ENCODE data around the gene UCKL1.

The UCKL1 gene

DNA sequence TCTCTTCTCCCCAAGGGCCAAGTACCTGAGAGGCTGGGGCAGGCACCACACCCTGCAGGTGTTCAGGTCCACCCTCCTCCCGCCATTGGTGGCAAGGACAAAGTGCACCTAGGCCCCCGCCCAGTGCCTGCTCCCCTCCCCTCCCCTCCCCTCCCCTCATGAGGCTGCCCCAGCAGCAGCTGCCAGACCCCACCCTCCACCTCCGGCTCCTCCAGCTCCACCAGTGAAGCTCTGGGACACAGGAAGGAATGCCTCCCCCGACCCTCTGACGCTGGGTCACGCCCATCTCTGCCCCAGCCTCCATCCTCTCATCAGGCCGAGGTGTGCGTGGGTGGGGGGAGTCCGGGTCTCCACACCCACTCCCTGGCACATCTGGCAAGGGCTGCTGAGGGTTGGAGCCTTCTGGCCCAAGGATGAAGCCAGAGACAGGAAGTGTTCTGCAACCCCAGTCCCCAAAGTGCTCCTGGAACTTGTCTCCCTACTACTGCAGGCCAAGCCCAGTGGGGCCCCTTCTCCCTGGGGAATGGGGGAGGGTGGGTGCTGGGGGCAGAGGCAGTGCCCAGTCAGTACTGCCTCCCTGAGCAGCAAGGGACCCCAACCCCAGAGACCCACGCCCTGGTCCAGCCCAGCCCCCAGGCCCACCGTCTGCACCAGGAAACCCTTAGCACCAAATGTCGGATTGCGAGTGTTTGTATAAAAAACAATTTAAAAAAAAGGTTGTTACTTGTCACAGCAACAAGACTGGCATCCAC is 1.6 kb upstream of the UCKL1 start:
- no peak for TF ChIP-seq CTCF (IDR thresholded peaks at IDR 0.05)

GRCh38 chr20:63957004-63957689 is 931 bp upstream of the UCKL1 start:
- TF ChIP-seq CTCF (IDR thresholded peaks at IDR 0.05): no peak

DNA sequence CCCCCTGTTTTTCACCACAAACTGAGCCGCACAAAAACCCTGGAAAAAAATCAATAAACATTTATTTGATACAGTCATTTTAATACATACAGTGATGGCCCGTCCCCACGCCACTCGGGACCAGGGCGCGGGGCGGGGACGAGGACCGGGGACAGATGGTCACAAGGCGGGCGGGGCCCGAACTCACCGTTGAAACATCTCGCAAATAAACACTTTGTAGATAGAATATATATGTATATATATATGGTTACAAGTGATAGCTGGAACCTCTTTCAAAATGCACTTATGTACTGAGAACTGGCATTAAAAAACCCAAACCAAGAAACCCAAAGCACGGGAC is 418 bp upstream of the UCKL1 start:
- no peak for TF ChIP-seq CTCF (IDR thresholded peaks at IDR 0.05)

- peak; percentile 54 for TF ChIP-seq CTCF (IDR thresholded peaks at IDR 0.05)
Observed at GRCh38 chr20:63955281-63955826, 862 bp downstream of the UCKL1 start.

- no peak for TF ChIP-seq CTCF (IDR thresholded peaks at IDR 0.05)
Observed at GRCh38 chr20:63953764-63954429, 2.3 kb downstream of the UCKL1 start.

- no peak for TF ChIP-seq CTCF (IDR thresholded peaks at IDR 0.05)
Observed at GRCh38 chr20:63952769-63953168, 3.4 kb downstream of the UCKL1 start.

- no peak for TF ChIP-seq CTCF (IDR thresholded peaks at IDR 0.05)
Observed at GRCh38 chr20:63952210-63952535, 4.0 kb downstream of the UCKL1 start.
